Endothelial cell of umbilical vein (primary cell): ENCODE results near the gene TXNRD1. TPM values are rescaled to one million over a fixed set of nuclear protein-coding genes. Genes with fewer than 3 reads are reported as not detected.

Experiments
- BruUV-seq: library from RNA; stranded (reverse); fragments of 400-500 nt; replicated peaks from 2 replicates; lab custom pipeline; 2021; lab: Mats Ljungman, UMichigan
- CTCF ChIA-PET: fragments of 300-600, 350-600 bp; sonication (Branson Sonifier 250); formaldehyde crosslinking; loops from one replicate; lab custom pipeline; 2021; ENCODE audit warnings: antibody characterized with exemption, inconsistent platforms; lab: Charles Lee
- POLR2A ChIA-PET: fragments of 300-600, 350-600 bp; sonication (Branson Sonifier 250); formaldehyde crosslinking; loops from one replicate; lab custom pipeline; 2021; ENCODE audit warnings: antibody characterized with exemption, inconsistent platforms; lab: Charles Lee
- DNase-seq: peaks from one replicate; pipeline ENCODE4 v3.0.0-alpha.2; 2011; ENCODE audit warnings: low read depth, low spot score
- FAIRE-seq: peaks from 2 replicates; lab custom pipeline; 2011; peaks lifted over from hg19 to GRCh38; lab: Jason Lieb, UNC
- H2AFZ ChIP-seq: 2 replicates; pipeline ENCODE4 v1.6.0; 2012; ENCODE audit warnings: low read depth, low read length, control low read depth, inconsistent platforms
- H3K27ac ChIP-seq: 2 replicates; pipeline ENCODE4 v1.5.1; 2011; ENCODE audit warnings: low read depth, mild to moderate bottlenecking, control low read depth, low read length, moderate library complexity; ENCODE audit not compliant: insufficient read depth
- H3K27me3 ChIP-seq, 2 experiments: 2 replicates each; pipeline versions ENCODE4 v1.6.0 to v1.6.1; 2011; ENCODE audit warnings: low read length in 2 of 2, mixed read lengths in 1 of 2; ENCODE audit not compliant: control insufficient read depth in 2 of 2, insufficient read depth in 2 of 2
- H3K36me3 ChIP-seq, 2 experiments: 2 replicates in 1 of 2; 3 replicates in 1 of 2; pipeline ENCODE4 v1.5.1; 2011; ENCODE audit warnings: low read length in 2 of 2, mild to moderate bottlenecking in 1 of 2, moderate library complexity in 1 of 2; ENCODE audit not compliant: control insufficient read depth in 2 of 2, insufficient read depth in 2 of 2; ENCODE audit errors: extremely low read depth in 1 of 2
- H3K4me1 ChIP-seq: 3 replicates; pipeline ENCODE4 v1.5.1; 2011; ENCODE audit warnings: mild to moderate bottlenecking, low read length; ENCODE audit not compliant: control insufficient read depth, insufficient read depth; ENCODE audit errors: extremely low read depth
- H3K4me2 ChIP-seq: 2 replicates; pipeline ENCODE4 v1.6.1; 2011; ENCODE audit warnings: low read length, control low read depth, mixed read lengths; ENCODE audit not compliant: insufficient read depth
- H3K4me3 ChIP-seq, 3 experiments: fragments of 200-600 bp in 1 of 3; sonication (generic), shearing (Covaris generic) in 1 of 3; replicated peaks in 1 of 3; 2 replicates each; pipeline ENCODE4 v1.5.1; 2011 to 2016; ENCODE audit warnings: control low read depth in 3 of 3, low read length in 3 of 3, mild to moderate bottlenecking in 2 of 3, inconsistent platforms in 1 of 3, low read depth in 1 of 3, moderate library complexity in 1 of 3; ENCODE audit not compliant: insufficient read depth in 1 of 3
- H3K79me2 ChIP-seq: 2 replicates; pipeline ENCODE4 v1.6.0; 2012; ENCODE audit warnings: low read length, inconsistent platforms; ENCODE audit not compliant: control insufficient read depth, insufficient read depth
- H3K9ac ChIP-seq: replicated peaks from 2 replicates; pipeline ENCODE3; 2011; ENCODE audit warnings: low read length, control low read depth; ENCODE audit not compliant: insufficient read depth; ENCODE audit errors: extremely low read depth
- H3K9me1 ChIP-seq: replicated peaks from 3 replicates; pipeline ENCODE4 v1.6.0; 2011; ENCODE audit warnings: mild to moderate bottlenecking, low read length; ENCODE audit not compliant: control insufficient read depth, insufficient read depth; ENCODE audit errors: extremely low read depth
- H3K9me3 ChIP-seq: replicated peaks from 2 replicates; pipeline ENCODE4 v1.5.1; 2012; ENCODE audit warnings: low read length, inconsistent platforms; ENCODE audit not compliant: control insufficient read depth, insufficient read depth
- H4K20me1 ChIP-seq: replicated peaks from 2 replicates; pipeline ENCODE3; 2011; ENCODE audit warnings: mild to moderate bottlenecking, low read length; ENCODE audit not compliant: control insufficient read depth, insufficient read depth; ENCODE audit errors: extremely low read depth
- CTCF ChIP-seq, 2 donors: IDR thresholded peaks; 1 replicate in 1 of 2; 2 replicates in 1 of 2; pipeline ENCODE4 v1.5.1; 2011; ENCODE audit warnings: low read length in 2 of 2, mild to moderate bottlenecking in 2 of 2, moderate library complexity in 2 of 2, control low read depth in 1 of 2, inconsistent platforms in 1 of 2, low read depth in 1 of 2; ENCODE audit not compliant: insufficient read depth in 1 of 2; ENCODE audit errors: extremely low read depth in 1 of 2
- EZH2 ChIP-seq: IDR thresholded peaks from 2 replicates; pipeline ENCODE4 v1.6.1; 2012; ENCODE audit warnings: borderline replicate concordance, low read depth, mild to moderate bottlenecking, moderate library complexity, low read length, inconsistent platforms; ENCODE audit not compliant: severe bottlenecking
- FOS ChIP-seq: IDR thresholded peaks from 2 replicates; pipeline ENCODE4 v1.6.1; 2011; ENCODE audit warnings: mild to moderate bottlenecking, low read length, moderate library complexity, borderline replicate concordance; ENCODE audit not compliant: insufficient read depth
- GATA2 ChIP-seq: IDR thresholded peaks from 2 replicates; pipeline ENCODE4 v1.7.0; 2011; ENCODE audit warnings: low read depth, mild to moderate bottlenecking, moderate library complexity, mixed read lengths, low read length; ENCODE audit not compliant: insufficient read length, insufficient read depth
- JUN ChIP-seq: IDR thresholded peaks from 2 replicates; pipeline ENCODE4 v1.6.1; 2011; ENCODE audit warnings: borderline replicate concordance, low read depth; ENCODE audit not compliant: insufficient read length, insufficient read depth
- MAX ChIP-seq: IDR thresholded peaks from 2 replicates; pipeline ENCODE4 v1.6.1; 2011; ENCODE audit not compliant: insufficient read depth, insufficient read length
- MYC ChIP-seq: IDR thresholded peaks from one replicate; pipeline ENCODE4 v1.6.1; 2011; ENCODE audit warnings: mild to moderate bottlenecking, low read depth, low read length
- POLR2A ChIP-seq: IDR thresholded peaks from 2 replicates; pipeline ENCODE4 v1.6.1; 2012; ENCODE audit warnings: low read depth, mild to moderate bottlenecking, control low read depth, low read length
- POLR2AphosphoS5 ChIP-seq: IDR thresholded peaks from 2 replicates; pipeline ENCODE4 v1.6.1; 2012; ENCODE audit warnings: low read depth, mild to moderate bottlenecking, control low read depth, low read length, moderate library complexity; ENCODE audit not compliant: insufficient read depth
- dilution Hi-C: fragments of 300-500 bp; cut with MboI; formaldehyde crosslinking; loops from one replicate; pipeline ENCODE4 v1.15.0; 2019; ENCODE audit warnings: low sequenced_read_pairs; ENCODE audit not compliant: extremely low pct_ligation_motif_present
- intact Hi-C: fragments of 100-400 bp; cut with micrococcal nuclease; formaldehyde crosslinking; loops from one replicate; pipeline ENCODE4 v1.10.0; 2022
- polyA plus RNA-seq, 4 experiments: library from polyadenylated mRNA; depleted of rRNA in 3 of 4; stranded (reverse) in 3 of 4; unstranded in 1 of 4; fragments of >200 nt; gene quantifications; 2 replicates each; pipeline versions ENCODE4 v1.2.1 to v1.2.3, GENCODE V29; 2011 to 2012; ENCODE audit warnings: missing spikeins in 1 of 4
- total RNA-seq: library from RNA; stranded (reverse); gene quantifications from 2 replicates; pipeline ENCODE4 v1.2.3, GENCODE V29; 2021

The TXNRD1 gene
- total and polyA plus RNA-seq, 2 donors (not counting 3 experiments of a cell fraction or from before 2014, with no cell fraction given), result 309 to 566 TPM

GRCh38 chr12:104290855-104291254 lies 75.3 kb downstream of the TXNRD1 start:
- no peaks in the 10 kb centered on the region for H3K27me3 ChIP-seq
- peak overlapping the region in 1 of 3 experiments; percentile 39 for H3K4me3 ChIP-seq
- no peaks in the 10 kb centered on the region for H3K9me1 ChIP-seq
- FAIRE-seq (no peak), DNase-seq (no peak)
- no peak for TF ChIP-seq JUN
- TF ChIP-seq POLR2A, result no peak
- no peak for TF ChIP-seq MAX
- no peak for TF ChIP-seq GATA2
- no peak for TF ChIP-seq MYC
- no peak for TF ChIP-seq POLR2AphosphoS5
- TF ChIP-seq CTCF (IDR thresholded peaks at IDR 0.05; ENCODE audit: extremely low read depth in 1 of 2, insufficient read depth in 1 of 2, low read depth in 1 of 2, low read length in 2 of 2), result no peak
- TF ChIP-seq FOS, result no peak
- TF ChIP-seq EZH2, result no peak
- intact Hi-C loops, result no loop called here
- peaks cover 87% of the 10 kb centered on the region for H3K79me2 ChIP-seq
- ChIA-PET CTCF (interaction anchor here (0.8 to 1.8 kb wide), 5 partner anchors 12 to 75 kb away, joined by 3 to 14 read pairs (median 4); partner anchors contain the start of gene TXNRD1), POLR2A (interaction anchor here (0.6 to 15.5 kb wide), 3 partner anchors 9 to 72 kb away, joined by 4 to 222 read pairs (median 5); partner anchors contain the start of gene TXNRD1)
- BruUV-seq, result no TSS peak
- peak overlapping the region; percentile 26 for H3K4me2 ChIP-seq
- H2AFZ ChIP-seq, result no peak overlapping the region
- peaks cover 47% of the 10 kb centered on the region for H3K4me1 ChIP-seq
- dilution Hi-C loops, result no loop called here
- H3K9ac ChIP-seq, result no peak overlapping the region
- no peak overlapping the region for H3K27ac ChIP-seq
- H3K36me3 ChIP-seq, result peaks cover 10 to 20% of the 10 kb centered on the region in 2 experiments
- H3K9me3 ChIP-seq, result no peaks in the 10 kb centered on the region
- H4K20me1 ChIP-seq, result peaks cover 17% of the 10 kb centered on the region
